ENCODE measurements around the gene UNC13D.
"Not testable (repeated sequence)": the region's sequence is repeated elsewhere in the genome, so short reads cannot be mapped to it uniquely, and the experiment has no call there.

GRCh38 chr17:75864887-75865286 lies 20.7 kb upstream of the UNC13D start:
- TF ChIP-seq MXI1 (IDR thresholded peaks at IDR 0.05; ENCODE audit: borderline replicate concordance, low read depth, low read length); MAFK (IDR thresholded peaks at IDR 0.05; ENCODE audit: low read depth, low read length); POLR2A (IDR thresholded peaks at IDR 0.05; ENCODE audit: low read depth, low read length): not testable (repeated sequence)
- TF ChIP-seq, protein P1, sequence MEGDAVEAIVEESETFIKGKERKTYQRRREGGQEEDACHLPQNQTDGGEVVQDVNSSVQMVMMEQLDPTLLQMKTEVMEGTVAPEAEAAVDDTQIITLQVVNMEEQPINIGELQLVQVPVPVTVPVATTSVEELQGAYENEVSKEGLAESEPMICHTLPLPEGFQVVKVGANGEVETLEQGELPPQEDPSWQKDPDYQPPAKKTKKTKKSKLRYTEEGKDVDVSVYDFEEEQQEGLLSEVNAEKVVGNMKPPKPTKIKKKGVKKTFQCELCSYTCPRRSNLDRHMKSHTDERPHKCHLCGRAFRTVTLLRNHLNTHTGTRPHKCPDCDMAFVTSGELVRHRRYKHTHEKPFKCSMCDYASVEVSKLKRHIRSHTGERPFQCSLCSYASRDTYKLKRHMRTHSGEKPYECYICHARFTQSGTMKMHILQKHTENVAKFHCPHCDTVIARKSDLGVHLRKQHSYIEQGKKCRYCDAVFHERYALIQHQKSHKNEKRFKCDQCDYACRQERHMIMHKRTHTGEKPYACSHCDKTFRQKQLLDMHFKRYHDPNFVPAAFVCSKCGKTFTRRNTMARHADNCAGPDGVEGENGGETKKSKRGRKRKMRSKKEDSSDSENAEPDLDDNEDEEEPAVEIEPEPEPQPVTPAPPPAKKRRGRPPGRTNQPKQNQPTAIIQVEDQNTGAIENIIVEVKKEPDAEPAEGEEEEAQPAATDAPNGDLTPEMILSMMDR (conservative IDR thresholded peaks at IDR 0.05; ENCODE audit: low read depth, low read length): not testable (repeated sequence)

Measured in IMR-90 (cell line).